RWPE1 (cell line): ENCODE measurements around the gene HEBP2.

Source experiments
- CTCF ChIA-PET: fragments of 350-600 bp; sonication (Branson Sonifier 250); formaldehyde crosslinking; extraction: SDS; loops from one replicate; lab custom pipeline; 2021; lab: Yijun Ruan, JAX
- POLR2A ChIA-PET: fragments of 400-600 bp; formaldehyde crosslinking; extraction: SDS; loops from one replicate; lab custom pipeline; 2020; ENCODE audit warnings: antibody characterized with exemption; ENCODE audit not compliant: low non-redundant PET; lab: Yijun Ruan, JAX
- DNase-seq: peaks from one replicate; pipeline ENCODE4 v3.0.0; 2012; ENCODE audit warnings: low spot score
- H3K27ac ChIP-seq: fragments of 450-650 bp; 2 replicates; pipeline ENCODE4 v1.5.1; 2017
- TF ChIP-seq, protein P1 (sequence below): fragments of 450-650 bp; conservative IDR thresholded peaks from 2 replicates; pipeline ENCODE4 v1.5.1; 2017; ENCODE audit warnings: low read depth, mild to moderate bottlenecking

HEBP2 gene

DNA sequence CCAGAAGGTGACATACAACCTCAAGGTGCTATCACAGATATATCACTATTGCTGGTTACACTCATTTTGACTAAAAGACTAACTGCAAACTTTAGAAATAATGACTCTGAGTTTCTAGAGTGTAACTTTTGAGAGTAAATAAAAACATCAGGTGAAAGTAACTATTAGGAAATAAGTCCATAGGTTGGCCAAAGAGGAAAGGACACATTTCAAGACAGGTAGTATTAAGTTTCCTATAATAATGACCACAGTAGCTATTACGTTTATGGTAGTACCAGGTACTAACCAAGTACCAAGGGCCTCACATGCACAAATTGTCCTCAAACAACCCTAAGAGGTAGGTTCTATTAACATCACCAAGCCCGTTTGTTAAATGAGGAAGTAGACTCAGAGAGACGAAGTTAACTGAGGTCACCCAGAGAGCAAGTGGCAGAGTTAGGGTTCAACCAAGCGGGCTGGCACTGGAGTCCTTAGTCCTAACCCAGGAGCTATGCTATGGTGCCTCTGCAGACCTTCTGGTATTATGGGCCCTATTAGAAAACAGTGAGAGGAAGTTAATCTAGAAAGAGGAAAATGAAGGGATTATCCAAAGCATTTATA is 36.8 kb downstream of the HEBP2 start:
- TF ChIP-seq, protein P1, sequence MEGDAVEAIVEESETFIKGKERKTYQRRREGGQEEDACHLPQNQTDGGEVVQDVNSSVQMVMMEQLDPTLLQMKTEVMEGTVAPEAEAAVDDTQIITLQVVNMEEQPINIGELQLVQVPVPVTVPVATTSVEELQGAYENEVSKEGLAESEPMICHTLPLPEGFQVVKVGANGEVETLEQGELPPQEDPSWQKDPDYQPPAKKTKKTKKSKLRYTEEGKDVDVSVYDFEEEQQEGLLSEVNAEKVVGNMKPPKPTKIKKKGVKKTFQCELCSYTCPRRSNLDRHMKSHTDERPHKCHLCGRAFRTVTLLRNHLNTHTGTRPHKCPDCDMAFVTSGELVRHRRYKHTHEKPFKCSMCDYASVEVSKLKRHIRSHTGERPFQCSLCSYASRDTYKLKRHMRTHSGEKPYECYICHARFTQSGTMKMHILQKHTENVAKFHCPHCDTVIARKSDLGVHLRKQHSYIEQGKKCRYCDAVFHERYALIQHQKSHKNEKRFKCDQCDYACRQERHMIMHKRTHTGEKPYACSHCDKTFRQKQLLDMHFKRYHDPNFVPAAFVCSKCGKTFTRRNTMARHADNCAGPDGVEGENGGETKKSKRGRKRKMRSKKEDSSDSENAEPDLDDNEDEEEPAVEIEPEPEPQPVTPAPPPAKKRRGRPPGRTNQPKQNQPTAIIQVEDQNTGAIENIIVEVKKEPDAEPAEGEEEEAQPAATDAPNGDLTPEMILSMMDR: no peak
- no peak for DNase-seq
- POLR2A ChIA-PET: no interaction called here
- no peak overlapping the region for H3K27ac ChIP-seq
- CTCF ChIA-PET: interaction anchor here (0.6 to 1.5 kb wide), 2 partner anchors 149 to 1795 kb away, joined by 4 read pairs; no protein-coding TSS in a partner anchor

DNA sequence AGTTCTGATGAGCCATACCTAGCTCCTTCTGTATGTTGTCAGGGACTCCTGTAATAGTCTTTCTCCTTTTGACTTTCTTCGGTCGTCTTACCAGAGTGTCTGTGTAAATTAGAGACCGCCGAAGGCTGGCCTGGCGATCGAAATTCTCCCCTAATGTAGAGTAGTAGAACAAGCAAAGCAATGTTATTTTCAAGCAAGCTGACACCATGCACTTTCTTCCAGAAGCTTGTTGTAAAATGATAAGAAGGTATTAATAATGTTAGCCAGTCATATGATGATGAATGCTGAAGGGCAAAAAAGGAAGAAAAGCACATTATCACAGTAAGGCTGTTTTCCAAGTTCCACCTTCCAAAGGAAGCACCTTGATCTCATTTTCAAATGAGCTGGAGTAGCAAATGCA is 37.9 kb downstream of the HEBP2 start:
- TF ChIP-seq, protein P1: no peak
- no peak for DNase-seq
- ChIA-PET CTCF (interaction anchor here (0.6 kb wide), 3 partner anchors 60 to 1846 kb away, joined by 3 to 8 read pairs (median 3); no protein-coding TSS in a partner anchor), POLR2A (no interaction called here)
- H3K27ac ChIP-seq: no peak overlapping the region

DNA sequence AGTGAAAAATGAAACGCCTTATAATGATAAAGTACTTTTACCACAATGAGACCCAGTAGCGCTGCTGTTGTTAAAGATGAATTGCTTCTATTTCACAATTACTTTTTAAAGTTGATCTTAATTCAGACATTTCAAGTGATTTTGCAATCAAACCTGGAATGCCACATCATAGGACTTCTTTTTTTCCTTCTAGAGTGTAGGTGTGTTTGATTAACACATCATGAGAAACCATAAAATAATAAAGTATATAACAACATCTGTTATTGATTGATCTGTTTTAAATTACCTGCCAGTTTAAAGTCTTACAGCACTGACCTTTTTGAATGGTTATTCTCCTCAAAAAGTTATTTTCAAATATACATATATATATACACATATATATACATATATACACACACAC is 38.6 kb downstream of the HEBP2 start:
- DNase-seq: no peak
- TF ChIP-seq, protein P1: no peak
- POLR2A ChIA-PET: no interaction called here
- CTCF ChIA-PET: no interaction called here
- no peak overlapping the region for H3K27ac ChIP-seq

DNA sequence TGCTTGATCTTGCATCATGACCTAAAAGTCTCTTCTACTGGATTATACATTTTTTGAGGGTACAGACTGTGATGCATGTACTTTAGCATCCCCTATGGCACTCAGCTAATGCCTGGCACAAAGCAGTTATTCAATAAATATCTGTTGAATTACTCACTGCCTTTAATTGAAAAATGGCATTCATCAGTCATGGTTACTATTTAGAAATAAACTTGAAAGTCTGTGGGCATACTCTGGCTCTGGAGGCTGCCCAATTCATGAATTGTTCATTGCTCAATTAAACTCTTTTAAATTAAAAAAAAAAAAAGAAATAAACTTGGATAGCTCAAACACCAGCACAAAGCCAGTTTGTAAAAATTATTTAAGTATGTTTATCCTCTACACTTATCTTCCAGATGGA is 40.0 kb downstream of the HEBP2 start:
- no peak overlapping the region for H3K27ac ChIP-seq
- no peak for DNase-seq
- CTCF ChIA-PET: interaction anchor here (0.6 kb wide), 2 partner anchors 9 to 238 kb away, joined by 4 to 7 read pairs; no protein-coding TSS in a partner anchor
- TF ChIP-seq, protein P1: no peak
- POLR2A ChIA-PET: no interaction called here

DNA sequence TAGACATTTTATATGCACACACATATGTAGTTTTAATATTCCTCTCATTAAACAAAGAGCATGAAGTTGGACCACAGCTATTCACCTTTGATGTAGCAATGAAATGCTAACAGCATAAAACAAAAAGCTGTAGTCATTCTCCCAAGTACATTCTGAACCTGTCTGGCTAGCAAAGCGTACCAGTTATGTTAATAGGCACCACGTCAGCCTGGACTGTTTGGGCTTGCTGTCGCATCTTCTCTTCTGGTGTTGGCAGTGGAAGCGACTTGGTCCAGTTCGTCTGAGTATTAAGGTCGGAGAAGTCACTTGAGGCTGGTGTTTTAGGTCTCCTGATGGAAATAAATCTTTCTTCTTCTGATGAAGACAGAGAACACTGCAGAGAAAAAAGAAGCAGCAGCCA is 42.8 kb downstream of the HEBP2 start:
- TF ChIP-seq, protein P1: no peak
- H3K27ac ChIP-seq: no peak overlapping the region
- POLR2A ChIA-PET: no interaction called here
- DNase-seq: no peak
- CTCF ChIA-PET: interaction anchor here (1.1 kb wide), 1 partner anchor 72 kb away, joined by 3 read pairs; no protein-coding TSS in a partner anchor

DNA sequence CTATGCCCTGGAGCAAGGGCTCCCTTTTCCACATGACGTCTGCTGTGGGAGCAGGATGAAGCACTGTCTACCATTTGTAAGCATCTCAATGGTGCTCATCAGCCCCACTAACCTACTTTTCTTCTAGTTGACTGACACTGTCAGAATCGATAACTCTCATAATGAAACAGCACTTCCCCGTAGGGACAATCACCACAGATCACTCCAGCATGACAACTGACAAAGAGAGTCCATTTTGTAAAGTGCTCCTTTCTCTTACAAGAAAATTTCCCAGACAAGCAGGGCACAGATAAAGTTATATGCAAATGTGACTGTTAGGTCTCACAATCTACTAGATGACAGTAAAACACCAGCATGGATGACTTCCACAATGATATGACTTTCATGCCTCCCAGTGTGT is 46.4 kb downstream of the HEBP2 start:
- POLR2A ChIA-PET: no interaction called here
- TF ChIP-seq, protein P1: no peak
- no peak for DNase-seq
- no peak overlapping the region for H3K27ac ChIP-seq
- CTCF ChIA-PET: no interaction called here
